SK-N-SH treated with all-trans-retinoic acid at 6 μM for 48 hours (cell line): ENCODE data around the gene GGA1.

Experiments used
- ATAC-seq: fragments of 200-7000 bp; cut with Tn5 transposase; 3 replicates; pipeline ENCODE4 v1.9.1; 2020; ENCODE audit warnings: mild to moderate bottlenecking, moderate library complexity
- ARNTL ChIP-seq: fragments of 450-650 bp; formaldehyde crosslinking; IDR thresholded peaks from 2 replicates; pipeline ENCODE4 v1.5.0; 2020; ENCODE audit warnings: low read depth, mild to moderate bottlenecking, moderate library complexity, borderline replicate concordance
- BACH2 ChIP-seq: fragments of 250-450 bp; sonication (Bioruptor Pico); IDR thresholded peaks from 2 replicates; pipeline ENCODE4 v1.9.0; 2021; ENCODE audit warnings: mild to moderate bottlenecking, borderline replicate concordance
- CSDC2 ChIP-seq: fragments of 250-450 bp; sonication (Bioruptor Pico); IDR thresholded peaks from 2 replicates; pipeline ENCODE4 v1.5.0; 2020; ENCODE audit warnings: mild to moderate bottlenecking, moderate library complexity
- CSRNP3 ChIP-seq: fragments of 250-450 bp; sonication (Bioruptor Pico); IDR thresholded peaks from 2 replicates; pipeline ENCODE4 v1.5.1; 2021; ENCODE audit warnings: mild to moderate bottlenecking, moderate library complexity
- ESRRG ChIP-seq: fragments of 250-450 bp; sonication (Bioruptor Pico); IDR thresholded peaks from 2 replicates; pipeline ENCODE4 v1.6.1; 2021; ENCODE audit warnings: mild to moderate bottlenecking
- GLIS3 ChIP-seq: fragments of 250-450 bp; sonication (Bioruptor Pico); IDR thresholded peaks from 2 replicates; pipeline ENCODE4 v1.5.0; 2020; ENCODE audit warnings: mild to moderate bottlenecking, moderate library complexity
- ISL1 ChIP-seq: fragments of 250-450 bp; sonication (Bioruptor Pico); IDR thresholded peaks from 2 replicates; pipeline ENCODE4 v2.1.2; 2022; ENCODE audit warnings: mild to moderate bottlenecking, moderate library complexity
- OSR1 ChIP-seq: fragments of 250-450 bp; sonication (Bioruptor Pico); IDR thresholded peaks from 2 replicates; pipeline ENCODE4 v1.8.0; 2022; ENCODE audit warnings: moderate library complexity, mild to moderate bottlenecking, inconsistent platforms
- PPARA ChIP-seq: fragments of 250-450 bp; sonication (Bioruptor Pico); IDR thresholded peaks from 2 replicates; pipeline ENCODE4 v1.5.0; 2020; ENCODE audit warnings: mild to moderate bottlenecking, borderline replicate concordance
- RARB ChIP-seq: fragments of 250-450 bp; sonication (Bioruptor Pico); IDR thresholded peaks from 2 replicates; pipeline ENCODE4 v1.8.0; 2021; ENCODE audit warnings: mild to moderate bottlenecking, moderate library complexity
- SNAI2 ChIP-seq: fragments of 250-450 bp; sonication (Bioruptor Pico); IDR thresholded peaks from 2 replicates; pipeline ENCODE4 v1.5.0; 2020; ENCODE audit warnings: mild to moderate bottlenecking, moderate library complexity
- TCF4 ChIP-seq: fragments of 250-450 bp; sonication (Bioruptor Pico); IDR thresholded peaks from 2 replicates; pipeline ENCODE4 v1.8.0; 2021; ENCODE audit warnings: mild to moderate bottlenecking, moderate library complexity, borderline replicate concordance
- TSHZ2 ChIP-seq: fragments of 250-450 bp; sonication (Bioruptor Pico); IDR thresholded peaks from 2 replicates; pipeline ENCODE4 v1.5.0; 2020; ENCODE audit warnings: mild to moderate bottlenecking, moderate library complexity
- ZC3H10 ChIP-seq: fragments of 250-450 bp; sonication (Bioruptor Pico); IDR thresholded peaks from 2 replicates; pipeline ENCODE4 v1.5.1; 2021; ENCODE audit warnings: mild to moderate bottlenecking, moderate library complexity
- ZFP3 ChIP-seq: fragments of 250-450 bp; sonication (Bioruptor Pico); IDR thresholded peaks from 2 replicates; pipeline ENCODE4 v1.5.0; 2020; ENCODE audit warnings: mild to moderate bottlenecking, moderate library complexity
- ZFP30 ChIP-seq: fragments of 450-650 bp; formaldehyde crosslinking; IDR thresholded peaks from 2 replicates; pipeline ENCODE4 v1.5.0; 2022; ENCODE audit warnings: mild to moderate bottlenecking, moderate library complexity
- ZNF565 ChIP-seq: fragments of 450-650 bp; formaldehyde crosslinking; conservative IDR thresholded peaks from 2 replicates; pipeline ENCODE4 v1.5.0; 2020; ENCODE audit warnings: low read depth, mild to moderate bottlenecking, moderate library complexity
- ZNF70 ChIP-seq: fragments of 450-650 bp; formaldehyde crosslinking; IDR thresholded peaks from 2 replicates; pipeline ENCODE4 v1.5.0; 2020; ENCODE audit warnings: mild to moderate bottlenecking, moderate library complexity
- TF ChIP-seq, protein P1 (sequence below): fragments of 250-450 bp; sonication (Bioruptor Pico); IDR thresholded peaks from 2 replicates; pipeline ENCODE4 v1.8.0; 2020; ENCODE audit warnings: mild to moderate bottlenecking, moderate library complexity, borderline replicate concordance
- TF ChIP-seq, protein P2 (sequence below): fragments of 250-450 bp; sonication (Bioruptor Pico); IDR thresholded peaks from 2 replicates; pipeline ENCODE4 v1.5.1; 2020; ENCODE audit warnings: low read depth, mild to moderate bottlenecking, moderate library complexity
- TF ChIP-seq, protein P3 (sequence below): fragments of 250-450 bp; sonication (Bioruptor Pico); IDR thresholded peaks from 2 replicates; pipeline ENCODE4 v1.8.0; 2021; ENCODE audit warnings: low read depth, mild to moderate bottlenecking, moderate library complexity, borderline replicate concordance

GGA1 gene

GRCh38 chr22:37641561-37641949 lies 32.9 kb downstream of the GGA1 start:
- no peak for TF ChIP-seq ZNF565 (CRISPR knock-in tag)
- TF ChIP-seq PPARA, result no peak
- no peak for ATAC-seq

- ATAC-seq, result peak; percentile 92
- TF ChIP-seq ZFP3 (CRISPR knock-in tag) (no peak), ARNTL (no peak), GLIS3 (no peak), CSDC2 (CRISPR knock-in tag) (no peak)
- TF ChIP-seq, protein P1, sequence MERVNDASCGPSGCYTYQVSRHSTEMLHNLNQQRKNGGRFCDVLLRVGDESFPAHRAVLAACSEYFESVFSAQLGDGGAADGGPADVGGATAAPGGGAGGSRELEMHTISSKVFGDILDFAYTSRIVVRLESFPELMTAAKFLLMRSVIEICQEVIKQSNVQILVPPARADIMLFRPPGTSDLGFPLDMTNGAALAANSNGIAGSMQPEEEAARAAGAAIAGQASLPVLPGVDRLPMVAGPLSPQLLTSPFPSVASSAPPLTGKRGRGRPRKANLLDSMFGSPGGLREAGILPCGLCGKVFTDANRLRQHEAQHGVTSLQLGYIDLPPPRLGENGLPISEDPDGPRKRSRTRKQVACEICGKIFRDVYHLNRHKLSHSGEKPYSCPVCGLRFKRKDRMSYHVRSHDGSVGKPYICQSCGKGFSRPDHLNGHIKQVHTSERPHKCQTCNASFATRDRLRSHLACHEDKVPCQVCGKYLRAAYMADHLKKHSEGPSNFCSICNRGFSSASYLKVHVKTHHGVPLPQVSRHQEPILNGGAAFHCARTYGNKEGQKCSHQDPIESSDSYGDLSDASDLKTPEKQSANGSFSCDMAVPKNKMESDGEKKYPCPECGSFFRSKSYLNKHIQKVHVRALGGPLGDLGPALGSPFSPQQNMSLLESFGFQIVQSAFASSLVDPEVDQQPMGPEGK (CRISPR knock-in tag), result no peak
Measured at GRCh38 chr22:37643225-37643847, 34.7 kb downstream of the GGA1 start.

DNA sequence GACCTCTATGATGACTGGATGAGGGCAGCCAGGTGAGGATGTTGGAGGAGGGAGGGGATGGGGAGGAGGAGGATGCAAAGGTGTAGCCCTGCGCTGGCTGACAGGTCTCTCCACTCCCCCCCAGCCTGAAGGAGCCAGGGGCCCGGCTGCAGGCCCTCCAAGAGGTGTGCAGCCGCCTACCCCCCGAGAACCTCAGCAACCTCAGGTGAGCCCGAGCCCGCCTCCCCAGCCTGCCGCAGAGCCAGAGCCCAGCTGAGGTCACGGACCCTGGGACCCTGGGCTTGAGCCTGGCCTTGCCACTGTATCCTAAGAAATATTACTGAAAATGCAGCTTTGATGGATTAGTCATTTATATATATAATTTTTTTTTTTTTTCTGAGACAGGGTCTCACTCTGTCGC lies 38.7 kb downstream of the GGA1 start:
- ATAC-seq, result no peak
- TF ChIP-seq ARNTL, result no peak
- no peak for TF ChIP-seq OSR1 (CRISPR knock-in tag)
- TF ChIP-seq ESRRG, result no peak
- TF ChIP-seq CSRNP3 (CRISPR knock-in tag), result no peak
- no peak for TF ChIP-seq ZNF565 (CRISPR knock-in tag)
- no peak for TF ChIP-seq TSHZ2 (CRISPR knock-in tag)
- TF ChIP-seq CSDC2 (CRISPR knock-in tag), result no peak
- no peak for TF ChIP-seq SNAI2 (CRISPR knock-in tag)
- no peak for TF ChIP-seq RARB (CRISPR knock-in tag)
- no peak for TF ChIP-seq ZC3H10 (CRISPR knock-in tag)
- TF ChIP-seq ZNF70 (CRISPR knock-in tag), result no peak
- no peak for TF ChIP-seq ZFP3 (CRISPR knock-in tag)
- TF ChIP-seq GLIS3, result no peak
- TF ChIP-seq, protein P2, sequence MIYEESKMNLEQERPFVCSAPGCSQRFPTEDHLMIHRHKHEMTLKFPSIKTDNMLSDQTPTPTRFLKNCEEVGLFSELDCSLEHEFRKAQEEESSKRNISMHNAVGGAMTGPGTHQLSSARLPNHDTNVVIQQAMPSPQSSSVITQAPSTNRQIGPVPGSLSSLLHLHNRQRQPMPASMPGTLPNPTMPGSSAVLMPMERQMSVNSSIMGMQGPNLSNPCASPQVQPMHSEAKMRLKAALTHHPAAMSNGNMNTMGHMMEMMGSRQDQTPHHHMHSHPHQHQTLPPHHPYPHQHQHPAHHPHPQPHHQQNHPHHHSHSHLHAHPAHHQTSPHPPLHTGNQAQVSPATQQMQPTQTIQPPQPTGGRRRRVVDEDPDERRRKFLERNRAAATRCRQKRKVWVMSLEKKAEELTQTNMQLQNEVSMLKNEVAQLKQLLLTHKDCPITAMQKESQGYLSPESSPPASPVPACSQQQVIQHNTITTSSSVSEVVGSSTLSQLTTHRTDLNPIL (CRISPR knock-in tag), result no peak
- TF ChIP-seq BACH2 (CRISPR knock-in tag), result no peak
- no peak for TF ChIP-seq ISL1 (CRISPR knock-in tag)
- TF ChIP-seq TCF4 (CRISPR knock-in tag), result no peak
- TF ChIP-seq PPARA, result no peak

GRCh38 chr22:37647928-37648327 lies 39.3 kb downstream of the GGA1 start:
- TF ChIP-seq, protein P3, sequence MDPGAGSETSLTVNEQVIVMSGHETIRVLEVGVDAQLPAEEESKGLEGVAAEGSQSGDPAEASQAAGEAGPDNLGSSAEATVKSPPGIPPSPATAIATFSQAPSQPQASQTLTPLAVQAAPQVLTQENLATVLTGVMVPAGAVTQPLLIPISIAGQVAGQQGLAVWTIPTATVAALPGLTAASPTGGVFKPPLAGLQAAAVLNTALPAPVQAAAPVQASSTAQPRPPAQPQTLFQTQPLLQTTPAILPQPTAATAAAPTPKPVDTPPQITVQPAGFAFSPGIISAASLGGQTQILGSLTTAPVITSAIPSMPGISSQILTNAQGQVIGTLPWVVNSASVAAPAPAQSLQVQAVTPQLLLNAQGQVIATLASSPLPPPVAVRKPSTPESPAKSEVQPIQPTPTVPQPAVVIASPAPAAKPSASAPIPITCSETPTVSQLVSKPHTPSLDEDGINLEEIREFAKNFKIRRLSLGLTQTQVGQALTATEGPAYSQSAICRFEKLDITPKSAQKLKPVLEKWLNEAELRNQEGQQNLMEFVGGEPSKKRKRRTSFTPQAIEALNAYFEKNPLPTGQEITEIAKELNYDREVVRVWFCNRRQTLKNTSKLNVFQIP (CRISPR knock-in tag), result no peak
- TF ChIP-seq ESRRG (no peak), RARB (CRISPR knock-in tag) (no peak), PPARA (no peak), SNAI2 (CRISPR knock-in tag) (no peak), ZFP30 (CRISPR knock-in tag) (no peak), TSHZ2 (CRISPR knock-in tag) (no peak)
- no peak for ATAC-seq
